ENCODE results near the gene AVPR2.

DNA sequence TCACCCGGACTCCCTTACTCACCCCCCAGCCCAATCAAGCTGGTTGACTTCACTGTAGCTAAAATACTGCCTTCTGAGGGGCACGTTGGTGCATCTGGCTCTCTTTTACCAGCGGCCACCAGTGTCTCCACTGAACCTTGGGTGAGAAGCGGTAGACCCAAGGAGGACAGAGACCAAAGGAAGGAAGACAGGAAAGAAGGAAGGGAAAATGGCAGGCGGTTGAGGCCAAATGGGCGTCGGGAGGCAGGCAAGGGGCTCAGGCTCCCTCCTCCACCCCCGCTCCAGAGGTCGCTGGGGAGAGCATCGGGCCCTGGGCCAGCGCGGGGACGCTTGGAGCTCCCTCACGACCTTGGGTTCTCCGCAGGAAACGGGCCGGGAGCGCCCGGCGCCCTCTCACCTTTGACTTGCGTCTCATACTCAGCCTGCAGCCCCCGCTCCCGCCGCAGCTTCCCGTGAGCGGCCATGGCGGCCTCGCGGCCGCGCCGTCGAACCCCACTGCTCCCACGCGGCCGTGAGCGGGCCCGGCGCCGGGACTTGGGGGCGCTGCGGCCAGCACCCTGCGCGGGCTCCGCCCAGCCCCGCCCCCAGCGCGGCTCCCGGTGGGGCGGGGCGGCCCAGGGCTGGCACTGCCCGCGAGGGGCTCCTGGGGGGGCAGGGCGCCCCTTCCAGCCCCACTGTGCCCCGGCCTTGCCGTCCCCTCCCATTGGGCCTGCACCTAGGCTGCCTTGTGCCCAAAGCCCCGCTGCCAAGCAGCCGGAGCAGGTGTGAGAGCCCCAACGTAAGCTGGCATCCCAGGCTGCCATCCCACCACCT, 21.5 kb downstream of the AVPR2 start, which contains the start of gene ARHGAP4:
- TF ChIP-seq, protein P1, sequence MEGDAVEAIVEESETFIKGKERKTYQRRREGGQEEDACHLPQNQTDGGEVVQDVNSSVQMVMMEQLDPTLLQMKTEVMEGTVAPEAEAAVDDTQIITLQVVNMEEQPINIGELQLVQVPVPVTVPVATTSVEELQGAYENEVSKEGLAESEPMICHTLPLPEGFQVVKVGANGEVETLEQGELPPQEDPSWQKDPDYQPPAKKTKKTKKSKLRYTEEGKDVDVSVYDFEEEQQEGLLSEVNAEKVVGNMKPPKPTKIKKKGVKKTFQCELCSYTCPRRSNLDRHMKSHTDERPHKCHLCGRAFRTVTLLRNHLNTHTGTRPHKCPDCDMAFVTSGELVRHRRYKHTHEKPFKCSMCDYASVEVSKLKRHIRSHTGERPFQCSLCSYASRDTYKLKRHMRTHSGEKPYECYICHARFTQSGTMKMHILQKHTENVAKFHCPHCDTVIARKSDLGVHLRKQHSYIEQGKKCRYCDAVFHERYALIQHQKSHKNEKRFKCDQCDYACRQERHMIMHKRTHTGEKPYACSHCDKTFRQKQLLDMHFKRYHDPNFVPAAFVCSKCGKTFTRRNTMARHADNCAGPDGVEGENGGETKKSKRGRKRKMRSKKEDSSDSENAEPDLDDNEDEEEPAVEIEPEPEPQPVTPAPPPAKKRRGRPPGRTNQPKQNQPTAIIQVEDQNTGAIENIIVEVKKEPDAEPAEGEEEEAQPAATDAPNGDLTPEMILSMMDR (IDR thresholded peaks at IDR 0.05; ENCODE audit: low read depth, low read length) = no peak
- no peak for TF ChIP-seq EZH2phosphoT487 (IDR thresholded peaks at IDR 0.05; ENCODE audit: low read depth)
